K562 (cell line): Measurements from ENCODE around the gene VWA3A. TPM values are rescaled to one million over a fixed set of nuclear protein-coding genes. Genes with fewer than 3 reads are reported as not detected.

Experiments
- CC2D1A ChIP-seq: fragments of 450-650 bp; IDR thresholded peaks from 2 replicates; pipeline ENCODE4 v1.6.1; 2017; ENCODE audit warnings: mild to moderate bottlenecking
- CSDE1 ChIP-seq, 2 experiments: fragments of 450-650 bp; IDR thresholded peaks; 2 replicates each; pipeline ENCODE4 v1.6.1; 2016; ENCODE audit warnings: mild to moderate bottlenecking in 1 of 2
- ESRRB ChIP-seq: fragments of 250-450 bp; sonication (Bioruptor Pico); IDR thresholded peaks from 2 replicates; pipeline ENCODE4 v1.5.0; 2020; ENCODE audit warnings: mild to moderate bottlenecking, moderate library complexity, borderline replicate concordance
- FOS ChIP-seq: IDR thresholded peaks from 3 replicates; pipeline ENCODE4 v1.6.1; 2011; ENCODE audit not compliant: insufficient read length; ENCODE audit errors: extremely low read depth
- GTF2A2 ChIP-seq: IDR thresholded peaks from 2 replicates; pipeline ENCODE4 v1.6.1; 2016; ENCODE audit warnings: mild to moderate bottlenecking, missing genetic modification characterization, missing compliant biosample characterization
- HDAC1 ChIP-seq, 2 experiments: fragments of 450-650 bp; IDR thresholded peaks; 2 replicates each; pipeline ENCODE4 v1.6.1; 2016 to 2017; ENCODE audit warnings: inconsistent platforms in 1 of 2, mild to moderate bottlenecking in 1 of 2, moderate library complexity in 1 of 2
- HNRNPK ChIP-seq: fragments of 200-400 bp; formaldehyde crosslinking; IDR thresholded peaks from one replicate; pipeline ENCODE4 v1.6.1; 2018; ENCODE audit warnings: mild to moderate bottlenecking, low read depth, low read length; ENCODE audit not compliant: poor library complexity, severe bottlenecking
- NCOR1 ChIP-seq: fragments of 450-650 bp; IDR thresholded peaks from 2 replicates; pipeline ENCODE4 v1.6.1; 2016; ENCODE audit warnings: mild to moderate bottlenecking, moderate library complexity
- TAF9B ChIP-seq: fragments of 450-650 bp; IDR thresholded peaks from 2 replicates; pipeline ENCODE4 v1.6.1; 2018; ENCODE audit warnings: mild to moderate bottlenecking; ENCODE audit not compliant: partially characterized antibody
- TCF7L2 ChIP-seq: fragments of 150-350 bp; IDR thresholded peaks from 2 replicates; pipeline ENCODE4 v1.6.1; 2016; ENCODE audit warnings: low read depth, mild to moderate bottlenecking, low read length, moderate library complexity
- TSHZ1 ChIP-seq: fragments of 250-450 bp; sonication (Bioruptor Pico); IDR thresholded peaks from 2 replicates; pipeline ENCODE4 v1.4.0; 2020; ENCODE audit warnings: mild to moderate bottlenecking, moderate library complexity
- ZNF24 ChIP-seq: fragments of 450-650 bp; IDR thresholded peaks from 2 replicates; pipeline ENCODE4 v1.6.1; 2016
- ZNF408 ChIP-seq: fragments of 250-450 bp; sonication (Bioruptor Pico); IDR thresholded peaks from 2 replicates; pipeline ENCODE4 v1.4.0; 2020; ENCODE audit warnings: low read depth, mild to moderate bottlenecking, moderate library complexity
- ZNF445 ChIP-seq: fragments of 250-450 bp; sonication (Bioruptor Pico); IDR thresholded peaks from 2 replicates; pipeline ENCODE4 v1.4.0; 2020; ENCODE audit warnings: low read depth, mild to moderate bottlenecking, moderate library complexity
- ZNF740 ChIP-seq, 3 experiments: fragments of 200-800 bp in 1 of 3; sonication (Bioruptor generic) in 1 of 3; sonication (generic) in 1 of 3; formaldehyde crosslinking in 1 of 3; IDR thresholded peaks; 2 replicates each; pipeline versions ENCODE4 v1.6.1 to v1.8.0; 2016 to 2022; ENCODE audit warnings: mild to moderate bottlenecking in 2 of 3, missing compliant biosample characterization in 2 of 3, missing genetic modification characterization in 2 of 3, missing genetic modification reagents in 1 of 3
- polyA plus RNA-seq, 8 experiments: library from polyadenylated mRNA; depleted of rRNA in 4 of 8; stranded (reverse) in 5 of 8; unstranded in 3 of 8; fragments of >200 nt; fragmentation: Nextera tagmentation in 2 of 8; fragmentation: Illumina TruSeq in 1 of 8; extraction: Ambion mirVana in 2 of 8; extraction: Trizol in 1 of 8; gene quantifications; 2 replicates each; pipeline versions ENCODE4 v1.2.1 to v1.2.3, GENCODE V29; 2011 to 2014; ENCODE audit warnings: inconsistent platforms in 1 of 8, missing spikeins in 1 of 8
- total RNA-seq, 7 experiments: library from RNA; depleted of rRNA in 6 of 7; stranded (reverse); fragments of >200 nt in 6 of 7; fragmentation: Illumina TruSeq in 2 of 7; extraction: Trizol in 2 of 7; gene quantifications; 2 replicates each; pipeline versions ENCODE4 v1.2.1 to v1.2.3, GENCODE V29; 2011 to 2021; ENCODE audit warnings: low replicate concordance in 1 of 7
- TF ChIP-seq, protein P1 (sequence below): fragments of 250-450 bp; sonication (Bioruptor Pico); IDR thresholded peaks from 2 replicates; pipeline ENCODE4 v1.8.0; 2022; ENCODE audit warnings: moderate library complexity, mild to moderate bottlenecking, inconsistent platforms
- TF ChIP-seq, protein P2 (sequence below): sonication (generic); formaldehyde crosslinking; IDR thresholded peaks from 2 replicates; pipeline ENCODE4 v1.8.0; 2023; ENCODE audit warnings: mild to moderate bottlenecking, missing genetic modification reagents
- TF ChIP-seq, protein P3 (sequence below), 2 experiments: fragments of 450-650 bp in 1 of 2; sonication (generic) in 1 of 2; formaldehyde crosslinking in 1 of 2; IDR thresholded peaks in 1 of 2; conservative IDR thresholded peaks in 1 of 2; 2 replicates each; pipeline versions ENCODE4 v1.6.1 to v1.8.1; 2016 to 2023; ENCODE audit warnings: mild to moderate bottlenecking in 2 of 2, moderate library complexity in 2 of 2, inconsistent platforms in 1 of 2, missing genetic modification reagents in 1 of 2

Gene VWA3A
- total and polyA plus RNA-seq, 9 of the 15 experiments (the other 6 are each of a cell fraction or from before 2014, with no cell fraction given): not detected

DNA sequence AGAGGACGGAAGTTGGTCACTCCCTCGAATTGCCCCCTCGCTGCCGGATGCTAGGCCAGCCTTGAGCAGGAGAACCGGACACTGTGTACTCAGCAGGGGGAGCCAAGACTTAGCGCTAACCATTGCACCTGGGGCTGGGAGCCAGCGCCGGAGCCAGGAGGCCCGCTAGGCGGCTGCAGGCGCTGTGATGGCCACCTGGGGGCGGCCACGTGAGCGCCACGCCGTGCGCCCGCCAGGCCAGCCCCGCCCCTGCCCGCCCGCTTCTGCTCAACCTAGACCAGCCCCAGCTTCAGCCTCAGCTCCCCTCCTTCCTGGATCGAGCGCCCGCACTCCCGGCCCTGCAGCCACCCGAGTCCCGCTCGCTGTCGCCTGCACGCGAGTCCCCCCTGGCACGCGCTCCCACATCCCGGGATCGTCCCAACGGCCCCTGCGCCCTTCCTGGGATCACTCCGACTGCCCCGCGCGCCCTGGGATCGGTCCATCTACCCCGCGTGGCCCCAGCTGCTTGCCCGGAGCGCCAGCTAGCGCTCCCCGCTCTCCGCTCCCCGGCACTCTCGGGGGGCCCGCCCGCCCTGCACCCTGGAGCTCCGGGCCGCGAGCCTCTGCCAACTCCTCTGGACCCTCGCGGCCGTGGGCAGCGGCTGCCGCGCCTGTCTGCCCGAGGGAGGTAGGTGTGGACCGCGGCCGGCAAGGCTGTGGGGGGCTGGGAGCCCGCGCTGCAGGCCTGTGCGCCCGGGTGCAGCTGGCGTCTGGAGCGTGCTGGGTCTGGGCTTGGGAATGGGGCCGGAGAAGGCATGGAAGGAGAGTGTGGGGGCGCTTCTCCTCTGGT lies 113.9 kb downstream of the VWA3A start, which contains the start of gene EEF2K (continued):
- no peak for TF ChIP-seq TSHZ1 (CRISPR knock-in tag)
- TF ChIP-seq ZNF24: peak; percentile 83
- TF ChIP-seq TCF7L2: no peak
- TF ChIP-seq HDAC1 (IDR thresholded peaks at IDR 0.05): peak; percentile 23 to 54; a peak in 2 of 4 replicates
- TF ChIP-seq, protein P1, sequence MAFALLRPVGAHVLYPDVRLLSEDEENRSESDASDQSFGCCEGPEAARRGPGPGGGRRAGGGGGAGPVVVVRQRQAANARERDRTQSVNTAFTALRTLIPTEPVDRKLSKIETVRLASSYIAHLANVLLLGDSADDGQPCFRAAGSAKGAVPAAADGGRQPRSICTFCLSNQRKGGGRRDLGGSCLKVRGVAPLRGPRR: no peak
- peak; percentile 47; the same call in 1 of the 2 replicates for TF ChIP-seq ZNF740 (CRISPR knock-in tag; IDR thresholded peaks at IDR 0.05)
- TF ChIP-seq ZNF740 (tag; IDR thresholded peaks at IDR 0.05): no peak
- TF ChIP-seq, protein P2, sequence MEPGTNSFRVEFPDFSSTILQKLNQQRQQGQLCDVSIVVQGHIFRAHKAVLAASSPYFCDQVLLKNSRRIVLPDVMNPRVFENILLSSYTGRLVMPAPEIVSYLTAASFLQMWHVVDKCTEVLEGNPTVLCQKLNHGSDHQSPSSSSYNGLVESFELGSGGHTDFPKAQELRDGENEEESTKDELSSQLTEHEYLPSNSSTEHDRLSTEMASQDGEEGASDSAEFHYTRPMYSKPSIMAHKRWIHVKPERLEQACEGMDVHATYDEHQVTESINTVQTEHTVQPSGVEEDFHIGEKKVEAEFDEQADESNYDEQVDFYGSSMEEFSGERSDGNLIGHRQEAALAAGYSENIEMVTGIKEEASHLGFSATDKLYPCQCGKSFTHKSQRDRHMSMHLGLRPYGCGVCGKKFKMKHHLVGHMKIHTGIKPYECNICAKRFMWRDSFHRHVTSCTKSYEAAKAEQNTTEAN (CRISPR knock-in tag): peak; percentile 92
- TF ChIP-seq, protein P3, sequence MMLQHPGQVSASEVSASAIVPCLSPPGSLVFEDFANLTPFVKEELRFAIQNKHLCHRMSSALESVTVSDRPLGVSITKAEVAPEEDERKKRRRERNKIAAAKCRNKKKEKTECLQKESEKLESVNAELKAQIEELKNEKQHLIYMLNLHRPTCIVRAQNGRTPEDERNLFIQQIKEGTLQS (IDR thresholded peaks at IDR 0.05): no peak
- TF ChIP-seq, protein P3 (CRISPR knock-in tag; conservative IDR thresholded peaks at IDR 0.05): no peak; the same call in 1 of the 2 replicates
- TF ChIP-seq HNRNPK: no peak
- TF ChIP-seq CSDE1 (IDR thresholded peaks at IDR 0.05): no peak
- TF ChIP-seq ZNF445 (CRISPR knock-in tag): no peak
- TF ChIP-seq CC2D1A: 0 out of 2 replicates have a peak, but pooled peaks have one; percentile 18
- no peak for TF ChIP-seq TAF9B
- no peak for TF ChIP-seq GTF2A2 (tag)
- TF ChIP-seq ZNF408: no peak
- no peak for TF ChIP-seq ESRRB (CRISPR knock-in tag)
- no peak for TF ChIP-seq FOS
- peak; percentile 59; the same call in 1 of the 2 replicates for TF ChIP-seq NCOR1
